K562 (cell line): Measurements from ENCODE around the gene USP10. TPM values are rescaled to one million over a fixed set of nuclear protein-coding genes. Genes with fewer than 3 reads are reported as not detected.

ENCODE experiments used
- ATAC-seq: fragments of 200-7000 bp; cut with Tn5 transposase; 3 replicates; pipeline ENCODE4 v1.9.1; 2020; ENCODE audit warnings: moderate library complexity
- BruUV-seq: library from RNA; stranded (reverse); fragments of 400-500 nt; replicated peaks from 2 replicates; lab custom pipeline; 2021; lab: Mats Ljungman, UMichigan
- CTCF ChIA-PET: fragments of 300-600 bp; formaldehyde crosslinking; extraction: SDS; loops from one replicate; lab custom pipeline; 2021; ENCODE audit warnings: low intra/inter-chr PET ratio; lab: Yijun Ruan, JAX
- POLR2A ChIA-PET: fragments of 300-600, 350-650 bp; sonication (Branson Sonifier 250); formaldehyde crosslinking; extraction: SDS; loops from one replicate; lab custom pipeline; 2021; ENCODE audit warnings: antibody characterized with exemption, inconsistent platforms; lab: Yijun Ruan, JAX
- DNase-seq, 4 experiments: peaks; one replicate each; pipeline versions ENCODE4 v3.0.0 to v3.0.0-alpha.2; 2011 to 2018; ENCODE audit warnings: low spot score in 3 of 4, mixed read lengths in 3 of 4; ENCODE audit errors: extremely low read depth in 1 of 4
- FAIRE-seq: peaks from 2 replicates; lab custom pipeline; 2011; peaks lifted over from hg19 to GRCh38; lab: Jason Lieb, UNC
- H2AFZ ChIP-seq: 2 replicates; pipeline ENCODE4 v1.6.0; 2011; ENCODE audit warnings: low read depth, low read length, control low read depth, inconsistent platforms
- H3K27ac ChIP-seq: fragments of 200-600 bp; 3 replicates; pipeline ENCODE4 v1.8.0; 2011; ENCODE audit warnings: low read depth, mild to moderate bottlenecking, control low read depth, inconsistent platforms, low read length, moderate library complexity, mixed read lengths; ENCODE audit errors: extremely low read depth
- H3K27me3 ChIP-seq, 2 experiments: fragments of 300-600 bp in 1 of 2; 2 replicates in 1 of 2; 3 replicates in 1 of 2; pipeline versions ENCODE4 v1.6.0 to v1.8.0; 2011; ENCODE audit warnings: inconsistent platforms in 2 of 2, low read length in 2 of 2, mild to moderate bottlenecking in 1 of 2, mixed read lengths in 1 of 2, moderate library complexity in 1 of 2; ENCODE audit not compliant: control insufficient read depth in 2 of 2, insufficient read depth in 2 of 2
- H3K36me3 ChIP-seq: fragments of 300-600 bp; 3 replicates; pipeline ENCODE4 v1.8.0; 2011; ENCODE audit warnings: mild to moderate bottlenecking, low read length, inconsistent platforms; ENCODE audit not compliant: control insufficient read depth, insufficient read depth
- H3K4me1 ChIP-seq, 2 experiments: fragments of 200-600 bp in 1 of 2; replicated peaks in 1 of 2; 2 replicates in 1 of 2; 3 replicates in 1 of 2; pipeline versions ENCODE4 v1.5.1 to v1.8.0; 2011; ENCODE audit warnings: inconsistent platforms in 2 of 2, low read length in 2 of 2, mild to moderate bottlenecking in 1 of 2, mixed read lengths in 1 of 2, moderate library complexity in 1 of 2; ENCODE audit not compliant: control insufficient read depth in 2 of 2, insufficient read depth in 2 of 2
- H3K4me2 ChIP-seq: 2 replicates; pipeline ENCODE4 v1.6.1; 2011; ENCODE audit warnings: low read length, control low read depth, inconsistent platforms, mixed read lengths; ENCODE audit not compliant: insufficient read depth
- H3K4me3 ChIP-seq: fragments of 200-600 bp; sonication (generic), shearing (Covaris generic); 2 replicates; pipeline ENCODE4 v1.5.1; 2016; ENCODE audit warnings: control low read depth, inconsistent platforms
- H3K79me2 ChIP-seq: fragments of 200-600 bp; 3 replicates; pipeline ENCODE4 v1.8.0; 2011; ENCODE audit warnings: low read length, inconsistent platforms; ENCODE audit not compliant: control insufficient read depth, insufficient read depth
- H3K9ac ChIP-seq, 2 experiments: 2 replicates each; pipeline versions ENCODE4 v1.6.0 to v1.6.1; 2011; ENCODE audit warnings: low read depth in 2 of 2, low read length in 2 of 2, control low read depth in 1 of 2, inconsistent platforms in 1 of 2, mild to moderate bottlenecking in 1 of 2, mixed read lengths in 1 of 2; ENCODE audit not compliant: insufficient read depth in 1 of 2
- H3K9me1 ChIP-seq: one replicate; pipeline ENCODE4 v1.6.0; 2011; ENCODE audit warnings: inconsistent platforms, mild to moderate bottlenecking, low read length, moderate library complexity; ENCODE audit not compliant: control insufficient read depth, insufficient read depth
- H3K9me3 ChIP-seq: replicated peaks from 2 replicates; pipeline ENCODE4 v1.5.1; 2011; ENCODE audit warnings: low read depth, low read length, inconsistent platforms; ENCODE audit not compliant: control insufficient read depth, insufficient read depth
- H4K20me1 ChIP-seq: replicated peaks from 2 replicates; pipeline ENCODE4 v1.6.1; 2011; ENCODE audit warnings: low read length, inconsistent platforms, mixed read lengths; ENCODE audit not compliant: control insufficient read depth, insufficient read depth
- BCOR ChIP-seq: fragments of 450-650 bp; IDR thresholded peaks from 2 replicates; pipeline ENCODE4 v1.6.1; 2016
- BMI1 ChIP-seq: fragments of 150-350 bp; IDR thresholded peaks from 2 replicates; pipeline ENCODE4 v1.6.1; 2014; ENCODE audit warnings: low read length
- C11orf30 ChIP-seq: fragments of 450-650 bp; IDR thresholded peaks from 2 replicates; pipeline ENCODE4 v1.6.1; 2016; ENCODE audit warnings: low read depth, mild to moderate bottlenecking
- CHD4 ChIP-seq: fragments of 200-600 bp; sonication (generic); IDR thresholded peaks from 3 replicates; pipeline ENCODE4 v1.6.1; 2012; ENCODE audit warnings: low read depth, mild to moderate bottlenecking, mixed read lengths, low read length, inconsistent platforms; ENCODE audit not compliant: insufficient read depth, insufficient replicate concordance, poor library complexity, severe bottlenecking
- KDM2B ChIP-seq: fragments of 250-450 bp; sonication (Bioruptor Pico); IDR thresholded peaks from 2 replicates; pipeline ENCODE4 v1.8.0; 2021; ENCODE audit warnings: mild to moderate bottlenecking, moderate library complexity
- MAFF ChIP-seq: IDR thresholded peaks from 2 replicates; pipeline ENCODE4 v1.6.1; 2012; ENCODE audit warnings: low read length, improper control_type of control experiment
- MAFK ChIP-seq: IDR thresholded peaks from 2 replicates; pipeline ENCODE4 v1.6.1; 2011; ENCODE audit warnings: low read length, improper control_type of control experiment
- POLR2A ChIP-seq: fragments of 450-650 bp; conservative IDR thresholded peaks from 2 replicates; pipeline ENCODE4 v1.6.1; 2016
- RFX1 ChIP-seq: fragments of 450-650 bp; IDR thresholded peaks from 2 replicates; pipeline ENCODE4 v1.6.1; 2016; ENCODE audit warnings: mild to moderate bottlenecking, moderate library complexity
- RNF219 ChIP-seq: fragments of 250-450 bp; sonication (Bioruptor Pico); IDR thresholded peaks from 2 replicates; pipeline ENCODE4 v1.5.0; 2022; ENCODE audit warnings: mild to moderate bottlenecking
- SIN3A ChIP-seq, 2 experiments: fragments of 150-350 bp in 1 of 2; IDR thresholded peaks; 2 replicates each; pipeline ENCODE4 v1.6.1; 2011 to 2016; ENCODE audit warnings: borderline replicate concordance in 2 of 2, low read depth in 2 of 2, low read length in 2 of 2, mild to moderate bottlenecking in 2 of 2, moderate library complexity in 2 of 2; ENCODE audit not compliant: control insufficient read depth in 1 of 2
- SMARCE1 ChIP-seq: fragments of 450-650 bp; IDR thresholded peaks from 2 replicates; pipeline ENCODE4 v1.7.1; 2016; ENCODE audit warnings: mild to moderate bottlenecking
- ZNF280B ChIP-seq: fragments of 250-450 bp; sonication (Bioruptor Pico); IDR thresholded peaks from 2 replicates; pipeline ENCODE4 v1.5.1; 2021; ENCODE audit warnings: mild to moderate bottlenecking
- ZNF316 ChIP-seq: fragments of 450-650 bp; IDR thresholded peaks from 2 replicates; pipeline ENCODE4 v1.6.1; 2016
- ZNF76 ChIP-seq: fragments of 250-450 bp; sonication (Bioruptor Pico); IDR thresholded peaks from 2 replicates; pipeline ENCODE4 v1.4.0; 2020; ENCODE audit warnings: mild to moderate bottlenecking, moderate library complexity, borderline replicate concordance
- ZNF785 ChIP-seq: fragments of 250-450 bp; sonication (Bioruptor Pico); IDR thresholded peaks from 2 replicates; pipeline ENCODE4 v1.4.0; 2020; ENCODE audit warnings: mild to moderate bottlenecking
- WGBS: fragments of 100-300 bp; shearing (Covaris generic); methylation state at CpG from one replicate; pipeline ENCODE4 v1.1.6; 2016; ENCODE audit warnings: low coverage, mixed read lengths; ENCODE audit not compliant: insufficient coverage; ENCODE audit errors: missing lambda C conversion rate; 5-methylcytosine and 5-hydroxymethylcytosine counted together
- in situ Hi-C: fragments of 300-500 bp; cut with MboI; formaldehyde crosslinking; loops from 4 replicates; pipeline ENCODE4 v1.15.0; 2018; ENCODE audit warnings: inconsistent platforms, mixed read lengths
- intact Hi-C: fragments of 100-400 bp; cut with micrococcal nuclease; formaldehyde crosslinking; loops from 2 replicates; pipeline ENCODE4 v1.14.2; 2022
- polyA plus RNA-seq, 8 experiments: library from polyadenylated mRNA; depleted of rRNA in 4 of 8; stranded (reverse) in 5 of 8; unstranded in 3 of 8; fragments of >200 nt; fragmentation: Nextera tagmentation in 2 of 8; fragmentation: Illumina TruSeq in 1 of 8; extraction: Ambion mirVana in 2 of 8; extraction: Trizol in 1 of 8; gene quantifications; 2 replicates each; pipeline versions ENCODE4 v1.2.1 to v1.2.3, GENCODE V29; 2011 to 2014; ENCODE audit warnings: inconsistent platforms in 1 of 8, missing spikeins in 1 of 8
- total RNA-seq, 7 experiments: library from RNA; depleted of rRNA in 6 of 7; stranded (reverse); fragments of >200 nt in 6 of 7; fragmentation: Illumina TruSeq in 2 of 7; extraction: Trizol in 2 of 7; gene quantifications; 2 replicates each; pipeline versions ENCODE4 v1.2.1 to v1.2.3, GENCODE V29; 2011 to 2021; ENCODE audit warnings: low replicate concordance in 1 of 7

Gene USP10
- total and polyA plus RNA-seq, 9 of the 15 experiments (the other 6 are each of a cell fraction or from before 2014, with no cell fraction given) = 61.7 to 197 (median 116) TPM

- TF ChIP-seq ZNF316 (peak; percentile 89), C11orf30 (peak; percentile 78), POLR2A (0 out of 2 replicates have a peak, but pooled peaks have one; percentile 43), BCOR (no peak), RNF219 (CRISPR knock-in tag) (no peak), MAFK (peak; percentile 45; the same call in 1 of the 2 replicates), ZNF76 (CRISPR knock-in tag) (no peak)
- TF ChIP-seq, all 486 proteins: peak for 10
These were observed 81.0 kb downstream of the USP10 start (continued) for GRCh38 chr16:84780544-84781376.

- BruUV-seq = no TSS peak
- DNase-seq (no peak), FAIRE-seq (peak; percentile 40)
- Histone ChIP-seq H3K9ac (no peak overlapping the region), H2AFZ (no peak overlapping the region), H3K4me1 (peaks cover 0 to 4% of the 10 kb centered on the region in 2 experiments; a peak in 1 of 5 replicates), H3K79me2 (no peaks in the 10 kb centered on the region)
- intact Hi-C loops (no loop called here), in situ Hi-C loops (no loop called here)
- CTCF ChIA-PET = interaction anchor here (0.6 kb wide), 1 partner anchor 28 kb away, joined by 6 read pairs; no protein-coding TSS in a partner anchor
- POLR2A ChIA-PET = no interaction called here
- no peak for TF ChIP-seq SIN3A (IDR thresholded peaks at IDR 0.05; ENCODE audit: borderline replicate concordance in 2 of 2, control insufficient read depth in 1 of 2, low read depth in 2 of 2, low read length in 2 of 2)
- TF ChIP-seq ZNF280B = no peak
- TF ChIP-seq KDM2B (CRISPR knock-in tag) = no peak
- no peak for TF ChIP-seq CHD4
- TF ChIP-seq RFX1 = no peak
- TF ChIP-seq BMI1 = no peak
- TF ChIP-seq ZNF785 (CRISPR knock-in tag) = no peak
- no peak for TF ChIP-seq MAFF
- TF ChIP-seq SMARCE1 = no peak
- TF ChIP-seq, all 486 proteins: peak for 0
- H3K9me1 ChIP-seq = no peaks in the 10 kb centered on the region
- H3K4me2 ChIP-seq = no peak overlapping the region
- peaks cover 23% of the 10 kb centered on the region; the same call in 2 of the 3 replicates for H3K36me3 ChIP-seq
- no peaks in the 10 kb centered on the region for H3K9me3 ChIP-seq
- 51% methylated on average over 2 of the region's 2 CpGs for WGBS
- H3K27ac ChIP-seq = no peak overlapping the region
- ATAC-seq = no peak
- no peaks in the 10 kb centered on the region for H3K27me3 ChIP-seq
- no peaks in the 10 kb centered on the region for H4K20me1 ChIP-seq
- no peak overlapping the region for H3K4me3 ChIP-seq
These were observed 83.0 kb downstream of the USP10 start for GRCh38 chr16:84782846-84783245.
